Kidney (tissue), 14 donors: ENCODE results near the gene SYK. TPM values are rescaled to one million over a fixed set of nuclear protein-coding genes. Genes with fewer than 3 reads are reported as not detected.

Experiments
- DNase-seq, 5 donors: peaks; one replicate each; pipeline ENCODE4 v3.0.0-alpha.2; 2013 to 2020
- FAIRE-seq: peaks from 2 replicates; lab custom pipeline; 2012; peaks lifted over from hg19 to GRCh38; lab: Jason Lieb, UNC
- H3K27ac ChIP-seq, 2 donors: one replicate each; pipeline ENCODE4 v1.7.0; 2013; ENCODE audit warnings: low read depth in 2 of 2, low read length in 2 of 2, inconsistent platforms in 1 of 2
- H3K27me3 ChIP-seq: one replicate; pipeline ENCODE4 v1.7.1; 2013; ENCODE audit warnings: low read length, inconsistent platforms; ENCODE audit not compliant: control insufficient read depth, insufficient read depth
- H3K36me3 ChIP-seq, 3 donors: one replicate each; pipeline versions ENCODE4 v1.7.0 to v1.7.1; 2013; ENCODE audit warnings: low read length in 3 of 3, control low read depth in 1 of 3, inconsistent platforms in 1 of 3; ENCODE audit not compliant: insufficient read depth in 3 of 3, control insufficient read depth in 2 of 3
- H3K4me1 ChIP-seq, 3 donors: one replicate each; pipeline versions ENCODE4 v1.7.0 to v1.7.1; 2013; ENCODE audit warnings: low read length in 3 of 3, inconsistent platforms in 1 of 3, low read depth in 1 of 3; ENCODE audit not compliant: control insufficient read depth in 2 of 3, insufficient read depth in 2 of 3
- H3K4me3 ChIP-seq, 3 donors: one replicate each; pipeline versions ENCODE4 v1.7.0 to v1.8.1; 2013; ENCODE audit warnings: low read length in 3 of 3, control low read depth in 1 of 3, inconsistent platforms in 1 of 3
- H3K9ac ChIP-seq, 3 donors: one replicate each; pipeline versions ENCODE4 v1.7.0 to v1.7.1; 2013; ENCODE audit warnings: low read length in 3 of 3, control low read depth in 1 of 3, inconsistent platforms in 1 of 3
- H3K9me3 ChIP-seq, 3 donors: one replicate each; pipeline versions ENCODE4 v1.7.0 to v1.7.1; 2013; ENCODE audit warnings: low read length in 3 of 3, control low read depth in 1 of 3, inconsistent platforms in 1 of 3; ENCODE audit not compliant: control insufficient read depth in 2 of 3, insufficient read depth in 1 of 3
- intact Hi-C: fragments of 100-400 bp; cut with DNase I; formaldehyde crosslinking; loops from one replicate; pipeline ENCODE4 v1.11.1; 2022
- polyA plus RNA-seq: library from polyadenylated mRNA; stranded (reverse); fragments of 350-450 nt; fragmentation: Illumina TruSeq; extraction: RNeasy Lipid Tissue Mini Kit (QIAGEN cat#74804); gene quantifications from one replicate; pipeline ENCODE4 v1.2.3, GENCODE V29; 2014; ENCODE audit warnings: low read depth, low replicate concordance; ENCODE audit not compliant: insufficient read depth
- total RNA-seq: library from RNA; stranded (reverse); fragmentation: NEBNext Ultra II Directional; extraction: Animal tissue kit (Norgen Biotek cat#: 25700); gene quantifications from one replicate; pipeline ENCODE4 v1.2.1, GENCODE V29; 2021
- TF ChIP-seq, protein P1 (sequence below): IDR thresholded peaks from 3 replicates; pipeline ENCODE4 v1.5.1; 2012; ENCODE audit warnings: mild to moderate bottlenecking, moderate library complexity, borderline replicate concordance; ENCODE audit not compliant: insufficient read depth; ENCODE audit errors: extremely low read depth
- donor health status: control.
- donor health status: control.
- donor health status: control.
- donor health status: control.
- donor health status: control.
- donor health status: DM: yes; HTN: yes; CAD: no.
- donor health status: Normal renal cell carcinoma (clear cell type).

SYK gene
- total and polyA plus RNA-seq, 2 donors from 2014 or later, result 13.3 to 52.2 TPM

- intact Hi-C loops, result no loop called here
- no peak for DNase-seq
- Histone ChIP-seq H3K27me3 (no peaks in the 10 kb centered on the region), H3K4me3 (no peak overlapping the region), H3K4me1 (peaks cover 0 to 9% (median 7%) of the 10 kb centered on the region in 3 donors), H3K27ac (no peak overlapping the region), H3K36me3 (no peaks in the 10 kb centered on the region), H3K9ac (no peak overlapping the region), H3K9me3 (no peaks in the 10 kb centered on the region)
- no peak for FAIRE-seq
- TF ChIP-seq, protein P1, sequence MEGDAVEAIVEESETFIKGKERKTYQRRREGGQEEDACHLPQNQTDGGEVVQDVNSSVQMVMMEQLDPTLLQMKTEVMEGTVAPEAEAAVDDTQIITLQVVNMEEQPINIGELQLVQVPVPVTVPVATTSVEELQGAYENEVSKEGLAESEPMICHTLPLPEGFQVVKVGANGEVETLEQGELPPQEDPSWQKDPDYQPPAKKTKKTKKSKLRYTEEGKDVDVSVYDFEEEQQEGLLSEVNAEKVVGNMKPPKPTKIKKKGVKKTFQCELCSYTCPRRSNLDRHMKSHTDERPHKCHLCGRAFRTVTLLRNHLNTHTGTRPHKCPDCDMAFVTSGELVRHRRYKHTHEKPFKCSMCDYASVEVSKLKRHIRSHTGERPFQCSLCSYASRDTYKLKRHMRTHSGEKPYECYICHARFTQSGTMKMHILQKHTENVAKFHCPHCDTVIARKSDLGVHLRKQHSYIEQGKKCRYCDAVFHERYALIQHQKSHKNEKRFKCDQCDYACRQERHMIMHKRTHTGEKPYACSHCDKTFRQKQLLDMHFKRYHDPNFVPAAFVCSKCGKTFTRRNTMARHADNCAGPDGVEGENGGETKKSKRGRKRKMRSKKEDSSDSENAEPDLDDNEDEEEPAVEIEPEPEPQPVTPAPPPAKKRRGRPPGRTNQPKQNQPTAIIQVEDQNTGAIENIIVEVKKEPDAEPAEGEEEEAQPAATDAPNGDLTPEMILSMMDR, result no peak
These were observed 5.4 kb downstream of the SYK start for GRCh38 chr9:90807006-90807405.

DNA sequence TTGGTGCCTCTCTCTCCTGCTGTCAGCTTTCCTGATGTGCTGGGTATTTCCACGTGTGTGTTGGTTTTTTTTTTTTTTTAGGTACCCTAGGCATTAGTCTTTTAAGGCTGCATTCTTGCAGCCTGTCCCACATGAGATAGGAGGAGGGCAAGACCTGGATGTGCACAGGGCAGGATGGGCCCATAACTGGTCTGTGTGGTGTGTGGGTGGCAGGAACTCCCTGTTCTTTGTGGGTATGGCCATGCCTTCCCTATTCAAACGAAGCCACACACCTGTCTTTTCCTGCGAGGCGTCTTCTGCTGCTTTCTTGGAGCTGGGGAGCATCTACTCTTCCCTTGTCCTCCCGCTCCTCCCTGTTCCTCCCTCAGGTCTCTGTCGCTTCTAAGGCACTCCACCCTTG, 6.8 kb downstream of the SYK start:
- Histone ChIP-seq H3K36me3 (no peaks in the 10 kb centered on the region), H3K27ac (no peak overlapping the region), H3K4me3 (no peak overlapping the region), H3K9me3 (no peaks in the 10 kb centered on the region), H3K4me1 (peaks cover 0 to 9% (median 7%) of the 10 kb centered on the region in 3 donors), H3K27me3 (no peaks in the 10 kb centered on the region), H3K9ac (no peak overlapping the region)
- DNase-seq (no peak), FAIRE-seq (no peak)
- intact Hi-C loops, result no loop called here
- TF ChIP-seq, protein P1, result no peak

- intact Hi-C loops, result no loop called here
- no peak overlapping the region for H3K9ac ChIP-seq
- H3K27me3 ChIP-seq, result no peaks in the 10 kb centered on the region
- peaks cover 0 to 9% (median 6%) of the 10 kb centered on the region in 3 donors for H3K4me1 ChIP-seq
- no peak overlapping the region for H3K27ac ChIP-seq
- DNase-seq (no peak), FAIRE-seq (no peak)
- TF ChIP-seq, protein P1, result no peak
- no peaks in the 10 kb centered on the region for H3K36me3 ChIP-seq
- H3K4me3 ChIP-seq, result no peak overlapping the region
- H3K9me3 ChIP-seq, result no peaks in the 10 kb centered on the region
These were observed 7.5 kb downstream of the SYK start for GRCh38 chr9:90808890-90809685.

DNA sequence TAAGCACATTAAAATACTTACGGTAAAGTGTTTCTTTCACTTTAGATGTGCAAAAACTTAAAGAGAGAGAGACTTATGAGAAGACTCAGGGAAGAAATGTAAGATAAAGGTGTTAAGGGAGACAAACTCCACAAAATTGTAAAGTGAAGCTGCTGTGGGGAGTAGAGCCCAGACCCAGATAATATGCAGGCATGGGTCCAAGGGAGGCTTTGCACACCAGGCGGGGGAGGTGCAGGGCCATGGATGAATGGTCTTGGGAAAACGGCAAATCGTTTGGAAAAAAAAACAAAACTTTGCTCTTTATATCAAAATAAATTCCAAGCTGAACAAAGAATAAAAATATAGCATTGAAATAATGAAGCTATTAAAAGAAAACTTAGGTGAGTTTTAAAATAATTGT, 9.1 kb downstream of the SYK start:
- H3K9ac ChIP-seq, result no peak overlapping the region
- DNase-seq, result peak in 2 of 5 donors; percentile 53 to 66
- H3K36me3 ChIP-seq, result no peaks in the 10 kb centered on the region
- no peak overlapping the region for H3K27ac ChIP-seq
- peaks cover 0 to 11% (median 2%) of the 10 kb centered on the region in 3 donors for H3K4me1 ChIP-seq
- H3K4me3 ChIP-seq, result no peak overlapping the region
- intact Hi-C loops, result no loop called here
- no peak for FAIRE-seq
- TF ChIP-seq, protein P1, result no peak
- H3K27me3 ChIP-seq, result no peaks in the 10 kb centered on the region
- H3K9me3 ChIP-seq, result no peaks in the 10 kb centered on the region
